MCF 10A (cell line): ENCODE results near the gene NDUFAF8. TPM values are rescaled to one million over a fixed set of nuclear protein-coding genes. Genes with fewer than 3 reads are reported as not detected.

Experiments used
- BruUV-seq: library from RNA; stranded (reverse); fragments of 400-500 nt; replicated peaks from 2 replicates; lab custom pipeline; 2021; lab: Mats Ljungman, UMichigan
- CTCF ChIA-PET: fragments of 300-600 bp; sonication (Branson Sonifier 250); formaldehyde crosslinking; extraction: SDS; loops from one replicate; lab custom pipeline; 2021; ENCODE audit warnings: antibody characterized with exemption, inconsistent platforms; lab: Yijun Ruan, JAX
- POLR2A ChIA-PET: fragments of 300-600, 350-650 bp; sonication (Branson Sonifier 250); formaldehyde crosslinking; extraction: SDS; loops from one replicate; lab custom pipeline; 2020; ENCODE audit warnings: antibody characterized with exemption, inconsistent platforms; lab: Yijun Ruan, JAX
- DNase-seq: peaks from one replicate; pipeline ENCODE4 v3.0.0-alpha.2; 2018; ENCODE audit not compliant: unreplicated experiment
- H3K27ac Mint-ChIP-seq: one replicate; pipeline ENCODE4 v1.8.0; 2022; ENCODE audit warnings: mild to moderate bottlenecking, low read depth, mixed read lengths; ENCODE audit not compliant: unreplicated experiment
- H3K27me3 Mint-ChIP-seq: one replicate; pipeline ENCODE4 v1.8.0; 2022; ENCODE audit warnings: mixed read lengths; ENCODE audit not compliant: insufficient read depth, unreplicated experiment
- H3K36me3 Mint-ChIP-seq: one replicate; pipeline ENCODE4 v1.8.0; 2022; ENCODE audit warnings: mild to moderate bottlenecking, moderate library complexity, mixed read lengths; ENCODE audit not compliant: insufficient read depth, unreplicated experiment
- H3K4me1 Mint-ChIP-seq: one replicate; pipeline ENCODE4 v1.8.0; 2022; ENCODE audit warnings: mixed read lengths; ENCODE audit not compliant: insufficient read depth, unreplicated experiment
- H3K4me3 Mint-ChIP-seq: one replicate; pipeline ENCODE4 v1.8.0; 2022; ENCODE audit warnings: mild to moderate bottlenecking, moderate library complexity, mixed read lengths; ENCODE audit not compliant: unreplicated experiment
- H3K9me3 Mint-ChIP-seq: one replicate; pipeline ENCODE4 v1.8.0; 2022; ENCODE audit warnings: mixed read lengths; ENCODE audit not compliant: unreplicated experiment
- CTCF ChIP-seq: fragments of 200-600 bp; IDR thresholded peaks from one replicate; pipeline ENCODE4 v1.8.0; 2022; ENCODE audit warnings: antibody characterized with exemption, mild to moderate bottlenecking; ENCODE audit not compliant: unreplicated experiment
- intact Hi-C: fragments of 100-400 bp; cut with micrococcal nuclease; formaldehyde crosslinking; loops from 2 replicates; pipeline ENCODE4 v1.14.1; 2022
- total RNA-seq: library from RNA; stranded (reverse); gene quantifications from 2 replicates; pipeline ENCODE4 v1.2.3, GENCODE V29; 2022

NDUFAF8 gene
- total RNA-seq, 1 experiment from 2014 or later: 95.0 TPM

GRCh38 chr17:81250286-81251093 is 11.4 kb downstream of the NDUFAF8 start:
- intact Hi-C loops: no loop called here
- POLR2A ChIA-PET: interaction anchor here (1.0 kb wide), 2 partner anchors 8 to 12 kb away, joined by 3 read pairs; partner anchors contain the start of gene TEPSIN
- CTCF ChIA-PET: interaction anchor here (0.5 to 1.7 kb wide), 4 partner anchors 233 to 483 kb away, joined by 3 to 6 read pairs (median 3); no protein-coding TSS in a partner anchor

GRCh38 chr17:81251094-81251708 is 12.1 kb downstream of the NDUFAF8 start:
- no peak overlapping the region for H3K4me3 Mint-ChIP-seq
- ChIA-PET POLR2A (interaction anchor here (0.8 to 1.2 kb wide), 3 partner anchors 9 to 259 kb away, joined by 3 to 4 read pairs (median 3); partner anchors contain the start of gene BAHCC1), CTCF (interaction anchor here (0.6 to 1.7 kb wide), 2 partner anchors 232 to 233 kb away, joined by 3 to 6 read pairs; no protein-coding TSS in a partner anchor)
- no peaks in the 10 kb centered on the region for H3K27me3 Mint-ChIP-seq
- no peak for DNase-seq
- no peak overlapping the region for H3K27ac Mint-ChIP-seq
- peaks cover 31% of the 10 kb centered on the region for H3K36me3 Mint-ChIP-seq
- TF ChIP-seq CTCF: no peak
- H3K9me3 Mint-ChIP-seq: no peaks in the 10 kb centered on the region
- intact Hi-C loops: no loop called here
- no peaks in the 10 kb centered on the region for H3K4me1 Mint-ChIP-seq
- no TSS peak for BruUV-seq

More at GRCh38 chr17:81250286-81251093, 11.4 kb downstream of the NDUFAF8 start:
- H3K9me3 Mint-ChIP-seq: no peaks in the 10 kb centered on the region
- no peak for DNase-seq
- no peaks in the 10 kb centered on the region for H3K27me3 Mint-ChIP-seq
- BruUV-seq: no TSS peak
- no peak overlapping the region for H3K27ac Mint-ChIP-seq
- TF ChIP-seq CTCF: no peak
- peaks cover 31% of the 10 kb centered on the region for H3K36me3 Mint-ChIP-seq
- no peak overlapping the region for H3K4me3 Mint-ChIP-seq
- no peaks in the 10 kb centered on the region for H3K4me1 Mint-ChIP-seq

- ChIA-PET POLR2A (interaction anchor here (0.8 to 1.2 kb wide), 3 partner anchors 9 to 258 kb away, joined by 3 to 4 read pairs (median 3); partner anchors contain the start of gene BAHCC1), CTCF (interaction anchor here (1.7 kb wide), 1 partner anchor 233 kb away, joined by 6 read pairs; no protein-coding TSS in a partner anchor)
Observed at GRCh38 chr17:81251709-81252301, 12.7 kb downstream of the NDUFAF8 start.

More at GRCh38 chr17:81251709-81252301, 12.7 kb downstream of the NDUFAF8 start:
- peaks cover 31% of the 10 kb centered on the region for H3K36me3 Mint-ChIP-seq
- H3K9me3 Mint-ChIP-seq: no peaks in the 10 kb centered on the region
- H3K4me3 Mint-ChIP-seq: no peak overlapping the region
- BruUV-seq: no TSS peak
- TF ChIP-seq CTCF: no peak
- DNase-seq: no peak
- intact Hi-C loops: loop anchor here (2.0 kb wide), 1 partner anchor 143 kb away; the partner anchor contains the start of gene BAHCC1
- no peaks in the 10 kb centered on the region for H3K4me1 Mint-ChIP-seq
- H3K27ac Mint-ChIP-seq: no peak overlapping the region
- no peaks in the 10 kb centered on the region for H3K27me3 Mint-ChIP-seq
